ENCODE data around the gene GALNT10.
"Not testable (repeated sequence)": the region's sequence is repeated elsewhere in the genome, so short reads cannot be mapped to it uniquely, and the experiment has no call there.

The GALNT10 gene

DNA sequence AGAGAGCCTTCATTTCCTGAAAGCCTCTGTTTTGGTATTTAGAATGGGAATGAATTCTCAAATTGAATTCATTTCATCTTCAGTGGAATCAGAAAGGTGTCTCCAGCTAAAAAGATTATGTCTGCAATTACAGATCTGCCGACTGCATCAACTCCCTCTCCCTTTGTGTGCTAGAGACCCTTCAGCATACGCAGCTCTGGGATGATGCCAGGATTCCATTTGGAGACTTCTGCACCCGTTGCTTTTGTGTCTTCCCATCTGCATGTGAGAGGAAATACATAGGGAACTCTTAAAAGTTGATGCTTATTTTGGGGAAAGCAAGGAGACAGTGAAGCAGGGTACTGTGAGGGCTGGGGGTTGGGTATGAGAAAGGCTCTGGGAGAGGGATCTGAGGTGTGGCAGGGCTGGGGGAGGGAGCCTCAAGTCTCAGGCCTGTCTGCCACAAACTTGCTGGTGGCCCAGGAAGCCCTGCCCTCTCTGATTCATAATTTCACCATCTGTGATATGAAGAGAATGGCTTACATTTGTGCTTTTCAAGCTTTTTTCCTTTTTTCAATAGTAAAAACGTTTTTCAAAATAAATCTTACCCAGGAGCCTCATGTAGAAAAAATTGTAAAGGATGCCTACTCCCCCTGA, 165.6 kb downstream of the GALNT10 start:
- no peak for DNase-seq (ENCODE audit: low read depth)

DNA sequence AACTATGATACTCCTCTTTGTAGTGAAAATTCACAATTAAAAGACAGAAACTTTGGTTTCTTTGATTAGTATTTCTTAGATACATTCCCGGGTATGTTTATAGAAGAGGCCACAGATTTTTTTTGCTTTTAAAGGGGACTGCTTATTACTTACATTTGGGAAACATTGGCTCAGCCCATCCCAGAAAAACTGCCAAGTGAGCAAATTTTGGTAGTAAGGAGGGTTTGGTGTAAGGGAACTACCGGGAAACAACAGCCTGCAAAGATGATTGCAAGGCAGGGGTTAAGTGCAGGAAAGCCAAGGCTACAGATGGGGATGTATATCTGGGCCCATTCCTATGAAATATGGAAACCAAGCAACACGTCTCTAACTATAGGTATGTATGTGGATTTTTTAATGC, 166.4 kb downstream of the GALNT10 start:
- DNase-seq (ENCODE audit: low read depth), result no peak

DNA sequence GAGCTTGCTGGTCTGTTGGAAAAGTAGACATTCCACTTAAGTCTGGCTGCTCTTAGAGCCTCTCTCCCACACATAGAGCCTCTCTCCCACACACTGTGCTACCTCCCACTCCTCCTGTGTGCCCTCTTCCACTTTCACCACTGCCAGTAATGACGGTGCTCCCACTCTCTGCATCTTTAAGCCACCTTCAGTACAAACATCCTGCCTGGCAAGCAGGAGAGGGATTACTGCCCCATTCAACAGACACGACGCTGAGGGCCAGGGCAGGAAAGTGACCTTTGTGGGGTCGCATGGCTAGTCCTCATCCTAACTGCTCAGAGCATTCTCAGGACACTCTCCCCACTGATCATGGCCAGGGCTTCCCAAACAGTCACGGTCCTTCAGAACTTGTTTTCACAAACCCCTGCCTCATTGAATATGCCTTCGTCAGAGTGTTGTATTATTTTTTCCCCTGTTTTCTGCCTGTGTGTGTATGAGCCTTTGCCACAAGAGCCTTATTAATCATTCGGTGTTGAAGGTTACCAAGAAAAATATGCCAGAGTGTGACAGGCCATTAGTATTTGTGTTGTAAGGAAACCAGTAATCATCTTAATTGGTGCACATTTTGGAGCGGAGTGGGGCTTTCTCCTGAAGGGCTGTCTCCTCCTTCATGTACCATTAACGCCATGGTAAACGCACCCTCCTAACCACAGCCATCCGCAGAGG, 168.1 kb downstream of the GALNT10 start:
- DNase-seq (ENCODE audit: low read depth), result no peak

DNA sequence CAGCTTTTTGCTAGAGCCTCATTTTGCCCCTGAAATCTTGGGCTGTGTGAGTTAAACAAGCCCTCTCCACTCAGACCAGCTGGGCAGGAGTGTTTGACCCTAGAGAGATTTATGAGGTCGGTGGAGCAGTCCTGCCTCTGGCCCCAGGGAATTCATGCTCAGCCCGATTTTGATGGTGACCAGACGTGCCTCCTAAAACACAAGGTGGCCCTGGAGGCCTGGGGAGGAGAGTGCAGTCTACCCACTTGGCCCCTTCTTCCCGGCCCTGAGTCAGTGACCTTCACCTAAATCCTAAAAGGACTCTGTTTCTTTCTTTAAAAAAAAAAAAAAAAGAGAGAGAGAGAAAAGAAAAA, 168.7 kb downstream of the GALNT10 start:
- DNase-seq (ENCODE audit: low read depth), result no peak

DNA sequence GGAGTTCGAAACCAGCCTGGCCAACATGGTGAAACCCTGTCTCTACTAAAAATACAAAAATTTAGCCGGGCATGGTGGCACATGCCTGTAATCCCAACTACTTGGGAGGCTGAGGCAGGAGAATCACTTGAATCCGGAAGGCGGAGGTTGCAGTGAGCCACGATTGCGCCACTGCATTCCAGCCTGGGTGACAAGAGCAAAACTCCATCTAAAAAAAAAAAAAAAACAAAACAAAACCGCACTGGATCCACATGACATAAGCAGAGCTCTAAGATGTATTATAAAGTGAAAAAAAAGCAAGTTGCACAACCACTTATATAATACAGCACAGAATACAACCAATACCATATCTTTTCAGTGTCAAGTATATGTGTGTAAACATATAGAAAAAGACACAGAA, 169.7 kb downstream of the GALNT10 start:
- not testable (repeated sequence) for DNase-seq (ENCODE audit: low read depth)

DNA sequence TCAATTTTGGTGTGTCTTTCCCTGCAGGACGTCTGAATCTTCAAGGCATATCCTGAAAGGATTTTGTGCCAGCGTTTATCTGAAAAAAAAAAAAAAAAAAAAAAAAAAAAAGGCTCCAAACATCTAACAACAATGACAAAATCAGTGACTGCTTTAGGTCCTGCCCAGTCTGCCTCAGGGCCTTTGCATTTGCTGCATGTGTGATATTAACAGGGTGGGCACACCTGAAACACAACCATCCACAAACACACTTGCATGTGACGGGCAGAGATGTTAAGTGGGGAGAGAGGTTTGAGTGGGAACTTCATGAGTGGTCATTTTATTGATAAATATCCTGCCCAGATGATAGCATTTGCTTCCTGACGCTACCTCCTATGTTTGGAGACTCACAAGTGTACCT, 172.9 kb downstream of the GALNT10 start:
- DNase-seq (ENCODE audit: low read depth), result no peak

DNA sequence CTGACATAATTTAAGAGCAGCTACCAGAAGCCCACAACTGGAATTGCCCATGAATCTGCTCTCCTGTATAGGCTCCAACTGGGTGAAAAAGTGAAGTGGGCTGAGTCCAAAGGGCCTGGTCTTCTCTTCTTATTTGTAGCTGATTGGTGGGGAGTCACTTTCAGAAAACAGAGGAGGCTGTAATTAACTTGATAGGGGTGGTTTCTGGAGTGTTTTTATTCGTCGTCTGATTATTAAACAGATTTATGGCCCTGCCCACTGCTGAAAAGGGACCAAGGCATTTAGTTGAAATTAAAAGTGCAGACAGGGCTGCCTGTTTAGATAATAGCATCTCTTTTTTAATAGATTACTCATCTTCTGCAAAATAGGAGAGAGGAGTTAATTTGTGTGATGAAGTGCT, 174.2 kb downstream of the GALNT10 start:
- no peak for DNase-seq (ENCODE audit: low read depth)

DNA sequence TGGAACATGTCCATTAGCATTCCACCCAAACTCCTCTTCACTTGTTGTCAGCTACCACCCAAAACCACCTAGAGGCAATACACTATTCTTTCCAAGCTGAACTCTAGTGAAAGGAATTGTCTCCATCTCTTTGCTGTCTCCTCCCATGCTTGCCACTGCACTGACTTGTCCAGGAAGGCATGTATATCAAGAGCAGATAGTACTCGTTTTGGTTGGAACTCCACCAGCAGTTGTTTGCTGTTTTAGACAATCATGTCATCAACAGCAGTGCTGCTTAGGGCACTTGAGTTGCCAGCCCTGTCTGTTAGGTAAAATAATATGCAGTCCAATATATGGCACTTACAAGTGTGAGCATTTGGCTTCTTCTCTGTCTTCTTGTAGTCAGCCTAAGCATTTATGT, 175.3 kb downstream of the GALNT10 start:
- no peak for DNase-seq (ENCODE audit: low read depth)

DNA sequence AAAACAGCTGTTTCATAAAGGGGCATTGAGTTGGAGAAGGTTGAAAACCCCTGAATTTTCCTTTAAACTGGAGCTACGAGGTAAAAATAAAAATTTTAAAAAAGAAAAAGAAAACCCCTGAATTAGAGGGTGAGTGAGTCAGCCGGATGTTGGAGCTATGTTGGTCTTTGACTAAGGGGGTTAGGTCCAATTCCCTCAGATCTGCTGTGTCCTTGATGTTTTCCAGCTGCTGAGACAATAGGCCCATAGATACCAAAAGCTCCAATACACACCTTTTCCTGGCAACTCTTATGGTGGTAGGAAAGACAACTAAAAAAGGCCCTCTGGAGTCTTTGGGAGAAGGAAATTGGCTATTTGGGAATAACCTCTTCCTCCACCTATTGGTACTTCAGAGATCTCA, 175.8 kb downstream of the GALNT10 start:
- DNase-seq (ENCODE audit: low read depth), result no peak

DNA sequence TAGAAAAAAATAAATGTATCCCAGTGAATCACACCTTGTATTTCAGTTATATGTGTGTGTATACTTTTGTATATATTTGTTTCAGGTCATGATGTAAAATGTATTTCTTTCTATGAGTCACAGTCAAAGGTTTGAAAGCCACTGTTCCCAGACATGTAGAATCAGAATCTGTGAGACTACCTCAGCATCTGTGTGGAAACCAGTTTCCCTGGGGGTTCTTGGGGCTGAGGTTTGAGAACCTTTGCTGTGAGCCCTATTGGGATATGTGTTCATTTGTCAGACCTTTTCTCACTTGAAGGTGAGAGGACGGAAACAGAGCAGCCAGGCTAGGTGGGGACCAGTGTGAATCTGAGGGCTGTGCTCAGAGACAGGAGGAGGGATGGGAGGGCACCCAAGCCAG, 176.6 kb downstream of the GALNT10 start:
- no peak for DNase-seq (ENCODE audit: low read depth)

DNA sequence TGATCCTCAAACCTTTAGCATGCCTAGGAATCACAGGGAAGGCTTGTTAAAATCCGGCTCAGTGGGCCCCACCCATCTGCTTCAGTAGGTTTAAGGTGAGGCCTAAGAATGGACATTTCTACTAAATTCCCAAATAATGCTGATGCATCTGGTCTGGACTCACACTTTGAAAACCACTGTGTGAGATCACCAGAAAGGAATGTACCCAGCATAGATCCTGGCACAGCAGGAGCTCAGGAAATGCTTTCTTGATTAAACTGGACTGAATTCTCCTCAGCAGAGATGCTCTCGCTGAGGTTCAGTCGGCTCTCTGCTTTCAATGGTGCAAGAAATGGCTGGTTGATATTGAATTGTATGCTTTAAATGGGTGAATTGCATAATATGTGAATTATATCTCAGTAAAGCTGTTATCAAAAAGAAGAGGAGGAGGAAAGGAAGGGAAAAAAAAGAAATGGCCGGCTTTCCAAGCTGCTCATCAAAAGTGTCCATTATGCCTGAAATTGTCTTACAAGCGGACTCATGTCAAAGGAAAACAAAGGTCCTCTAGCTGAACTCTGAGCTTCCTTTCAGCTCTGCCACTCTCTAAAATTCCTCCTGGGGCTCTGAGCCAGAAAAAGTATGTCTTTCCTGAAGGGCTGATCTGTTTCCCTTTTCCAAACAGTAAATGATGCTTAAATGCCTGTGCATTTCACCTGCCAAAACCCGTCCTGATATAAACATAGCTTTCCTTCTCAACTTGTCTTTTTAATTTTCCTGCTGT, 177.7 kb downstream of the GALNT10 start:
- no peak for DNase-seq (ENCODE audit: low read depth)

DNA sequence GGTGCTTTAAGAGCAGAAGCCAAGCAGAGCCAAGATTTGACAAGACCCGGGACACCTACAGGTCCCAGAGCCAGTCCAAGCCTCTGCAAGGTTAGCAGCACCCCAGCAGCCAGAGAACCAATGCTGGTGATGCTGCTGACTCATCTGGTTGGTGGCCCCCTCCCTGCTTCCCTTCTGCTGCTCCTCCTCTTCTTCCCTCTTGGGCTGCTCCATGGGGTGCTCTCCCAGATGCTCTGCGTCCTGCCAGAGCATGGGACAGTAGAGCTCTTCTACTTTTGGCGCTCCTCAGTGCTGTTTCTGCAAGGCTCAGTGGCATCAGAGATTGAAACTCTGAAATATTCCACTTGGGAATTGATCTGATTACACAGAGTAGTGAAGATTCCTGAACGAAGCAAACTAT, 179.1 kb downstream of the GALNT10 start:
- no peak for DNase-seq (ENCODE audit: low read depth)

DNA sequence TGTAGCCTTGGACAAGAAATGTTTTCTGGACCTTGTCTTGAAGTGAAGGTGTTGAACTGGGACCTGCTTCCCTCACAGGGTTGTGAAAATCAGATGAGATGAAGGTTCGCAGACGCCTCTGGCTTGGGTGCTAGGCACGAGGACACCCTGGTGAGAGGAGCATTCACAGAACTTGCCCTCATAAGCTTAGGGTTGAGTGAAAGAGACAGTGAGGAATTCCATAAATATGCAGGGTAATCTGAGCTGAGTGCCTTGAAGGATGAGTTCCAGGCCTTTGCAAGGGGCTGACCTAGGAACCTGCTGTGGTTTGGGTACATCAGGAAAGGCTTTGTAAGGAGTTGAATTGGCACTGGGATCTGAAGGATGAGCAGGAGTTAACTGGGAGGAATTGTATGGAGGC, 179.6 kb downstream of the GALNT10 start:
- DNase-seq (ENCODE audit: low read depth), result no peak

DNA sequence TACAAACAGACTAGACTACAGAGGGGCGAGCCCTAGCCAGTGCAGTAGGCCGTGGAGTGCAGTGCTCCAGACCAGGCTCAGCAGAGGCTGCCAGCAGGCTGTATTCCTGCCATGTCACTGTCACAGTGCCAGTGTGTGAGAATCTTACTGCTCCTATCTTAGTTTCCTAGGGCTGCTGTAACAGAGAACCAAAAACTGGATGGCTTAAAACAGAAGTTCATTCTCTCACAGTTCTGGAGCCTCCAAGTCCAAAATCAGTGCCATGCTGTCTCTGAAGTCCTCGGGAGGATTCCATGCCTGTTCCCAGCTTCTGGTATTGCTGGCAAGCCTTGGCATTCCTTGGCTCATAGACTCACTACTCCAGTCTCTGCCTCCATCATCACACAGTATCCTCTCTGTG, 180.3 kb downstream of the GALNT10 start:
- DNase-seq (ENCODE audit: low read depth), result no peak

DNA sequence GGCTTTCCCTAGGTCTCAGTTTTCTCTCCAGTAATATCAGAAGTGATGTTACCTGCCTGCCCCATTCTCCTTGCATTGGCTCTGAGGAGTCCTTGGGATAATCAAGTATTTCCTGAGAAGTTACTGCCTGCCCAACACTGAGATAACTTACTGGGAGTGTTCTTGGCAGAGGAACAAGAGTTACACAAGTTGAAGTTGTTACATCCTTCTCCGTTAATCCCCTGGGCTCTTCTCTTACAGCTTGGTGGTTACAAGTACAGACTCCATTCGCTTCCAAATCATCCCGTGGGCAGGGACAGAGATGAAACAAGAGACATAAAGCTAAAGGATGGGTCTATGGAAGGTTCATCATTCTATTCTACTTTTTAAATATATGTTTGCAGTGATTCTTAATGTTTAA, 181.2 kb downstream of the GALNT10 start:
- DNase-seq (ENCODE audit: low read depth), result no peak

DNA sequence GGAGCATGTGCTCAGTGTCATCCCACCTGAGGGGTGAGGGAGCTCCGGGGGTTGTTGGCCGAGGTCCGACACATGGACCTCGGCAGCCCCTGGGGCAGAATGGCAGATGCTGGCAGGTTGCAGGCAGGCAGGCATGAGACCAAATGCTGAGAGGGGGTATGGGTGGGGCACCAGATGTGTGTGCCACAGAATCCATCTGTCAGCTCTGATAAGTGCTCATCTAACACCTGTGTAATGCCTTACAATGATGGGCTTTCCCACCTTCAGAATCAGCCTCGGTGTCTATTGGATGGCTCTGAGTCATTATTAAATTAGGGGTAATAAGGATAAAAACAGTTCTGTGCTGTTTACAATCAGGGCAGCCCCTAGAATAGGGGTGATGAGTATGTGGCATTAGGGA, 182.1 kb downstream of the GALNT10 start:
- DNase-seq (ENCODE audit: low read depth), result no peak

DNA sequence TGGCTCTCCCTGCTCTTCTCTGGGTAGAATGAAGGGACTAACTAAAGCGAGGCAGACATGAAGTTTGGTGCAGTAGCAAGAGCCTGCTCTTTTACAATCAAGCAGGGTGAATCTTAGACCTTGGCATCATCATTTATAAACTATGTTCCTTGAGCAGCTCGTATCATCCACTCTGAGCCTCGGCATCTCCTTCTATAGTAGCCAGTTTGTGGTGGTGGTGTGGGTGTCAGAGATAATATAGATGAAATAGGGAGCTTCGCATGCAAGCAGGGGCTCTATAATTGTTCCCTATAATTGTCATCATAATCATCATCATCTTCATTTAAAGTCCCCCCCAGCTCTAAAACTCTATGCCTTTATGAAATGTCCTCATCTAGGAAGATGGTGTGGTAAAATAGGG, 182.8 kb downstream of the GALNT10 start:
- no peak for DNase-seq (ENCODE audit: low read depth)

DNA sequence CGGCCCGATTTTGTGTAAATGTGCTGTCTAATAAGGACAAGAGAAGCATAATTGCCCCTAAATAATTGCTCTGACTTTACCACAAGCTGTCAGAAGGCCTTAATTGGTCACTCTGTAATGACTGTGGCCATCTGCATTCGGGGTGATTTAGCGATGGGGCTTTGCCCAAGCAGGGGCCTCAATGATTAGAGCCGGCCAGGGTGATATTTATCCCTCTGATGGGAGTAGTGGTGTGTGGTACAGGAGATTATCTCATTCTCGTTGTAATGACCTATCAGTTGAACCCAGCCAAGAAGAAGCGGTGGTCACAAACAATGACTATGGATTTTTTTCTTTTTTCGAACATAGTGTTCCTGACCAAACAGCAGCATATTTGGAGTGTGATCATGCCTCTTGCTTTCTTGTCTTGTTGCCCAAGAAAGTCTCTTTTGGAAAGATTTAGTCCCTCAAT, 183.2 kb downstream of the GALNT10 start:
- no peak for DNase-seq (ENCODE audit: low read depth)

DNA sequence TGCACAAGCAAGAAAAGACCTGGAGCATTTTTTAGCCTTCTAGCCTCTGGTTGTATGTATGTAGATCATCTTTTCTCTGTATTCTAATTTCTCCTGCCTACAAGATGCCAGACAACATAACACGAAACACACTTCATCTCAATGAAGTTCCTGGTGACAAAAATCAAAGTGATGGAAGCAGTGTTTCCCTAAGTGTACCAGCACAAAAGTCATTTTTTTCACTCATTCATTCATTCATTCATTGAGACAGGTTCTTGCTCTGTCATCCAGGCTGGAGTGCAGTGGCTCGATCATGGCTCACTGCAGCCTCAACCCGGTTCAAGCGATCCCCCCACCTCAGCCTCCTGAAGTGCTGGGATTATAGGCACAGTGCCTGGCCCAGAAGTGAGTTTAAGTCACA, 183.7 kb downstream of the GALNT10 start:
- no peak for DNase-seq (ENCODE audit: low read depth)

DNA sequence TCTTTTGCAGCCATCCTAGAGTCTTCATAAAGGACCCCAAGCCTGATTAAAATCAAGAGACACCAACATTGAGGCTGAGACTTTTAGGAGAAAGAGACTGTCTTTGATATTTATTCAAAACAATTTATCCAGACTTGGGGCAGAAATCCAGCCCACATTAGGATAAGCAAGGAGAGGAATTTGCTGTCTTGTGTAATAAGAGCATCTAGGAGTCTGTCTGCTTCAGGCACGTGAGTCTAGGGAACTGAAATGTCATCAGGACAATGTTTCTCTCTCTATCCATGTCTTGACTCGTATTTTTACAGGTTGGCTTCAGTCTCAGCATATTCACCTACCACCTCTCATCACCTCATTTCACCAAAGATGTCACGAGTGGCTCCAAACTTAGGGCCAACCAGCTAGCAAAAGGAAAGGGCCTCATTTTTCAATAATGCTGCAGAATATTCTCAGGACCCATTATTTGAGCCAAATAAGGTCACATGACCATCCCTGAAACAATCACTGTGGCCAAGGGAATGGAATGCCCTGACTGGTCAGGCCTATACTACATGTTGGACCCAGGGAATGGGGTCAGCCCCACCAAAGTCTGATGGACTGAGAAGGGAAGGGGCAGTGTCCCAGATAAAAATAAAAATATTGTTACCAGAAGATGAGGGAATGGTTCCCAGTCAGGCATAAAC, 184.9 kb downstream of the GALNT10 start:
- DNase-seq (ENCODE audit: low read depth), result no peak

DNA sequence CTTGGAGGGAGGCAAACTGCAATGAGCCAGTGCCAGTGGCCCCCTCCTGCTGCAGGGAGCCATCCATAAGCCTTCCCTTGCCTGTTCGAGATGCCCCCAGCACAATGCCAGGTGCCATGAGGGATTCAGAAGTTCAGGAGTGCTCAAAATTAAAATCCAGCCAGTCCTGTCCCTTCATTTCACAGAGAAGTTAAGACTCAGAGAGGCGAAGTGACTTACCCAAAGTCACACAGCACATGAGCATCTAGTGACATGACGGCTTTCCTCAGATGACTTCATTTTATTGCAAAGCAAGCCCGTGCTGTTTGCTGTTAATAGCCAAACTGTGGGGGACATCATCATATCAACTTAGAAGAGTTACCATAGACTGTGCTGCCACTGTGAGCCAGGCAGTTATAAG, 185.9 kb downstream of the GALNT10 start:
- DNase-seq (ENCODE audit: low read depth), result no peak

DNA sequence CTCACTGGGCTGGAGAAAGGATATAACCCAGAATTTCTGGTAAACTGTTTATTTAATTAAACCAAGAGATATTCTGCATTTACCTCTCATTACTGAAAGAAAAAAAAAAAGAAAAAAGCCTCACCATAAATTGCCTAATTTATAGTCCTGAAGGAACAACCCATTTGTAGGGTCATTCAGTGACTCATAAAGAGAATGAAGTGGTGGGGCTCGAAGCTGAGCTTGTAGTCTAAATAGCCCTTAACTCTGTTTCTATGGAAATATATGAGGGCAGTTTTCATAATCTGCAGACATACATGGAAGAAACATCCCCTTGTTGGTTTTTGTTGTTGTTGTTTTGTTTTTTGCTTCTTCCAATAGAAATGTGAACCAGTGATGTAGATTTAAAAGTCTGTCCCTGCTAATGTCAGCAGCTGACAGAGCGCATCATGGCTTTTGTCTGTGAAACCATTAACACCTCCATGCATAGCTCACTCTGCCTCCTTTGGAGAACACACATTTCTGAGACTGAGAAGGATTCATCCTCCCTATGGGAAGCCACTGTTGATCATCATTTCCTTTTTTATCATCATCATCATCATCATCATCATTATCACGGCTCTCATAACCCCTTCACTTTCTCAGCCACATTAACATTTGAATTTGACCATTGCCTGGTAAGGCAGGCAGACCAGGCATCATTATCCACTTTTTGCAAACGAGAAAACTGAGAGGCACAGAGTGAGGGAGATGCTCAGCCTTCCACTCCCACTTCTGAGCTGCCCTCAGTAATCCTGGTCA, 187.4 kb downstream of the GALNT10 start:
- DNase-seq (ENCODE audit: low read depth), result no peak

Measured in T-helper 22 cell (primary cell).